ENCODE data around the gene SAMD4A.

The SAMD4A gene

DNA sequence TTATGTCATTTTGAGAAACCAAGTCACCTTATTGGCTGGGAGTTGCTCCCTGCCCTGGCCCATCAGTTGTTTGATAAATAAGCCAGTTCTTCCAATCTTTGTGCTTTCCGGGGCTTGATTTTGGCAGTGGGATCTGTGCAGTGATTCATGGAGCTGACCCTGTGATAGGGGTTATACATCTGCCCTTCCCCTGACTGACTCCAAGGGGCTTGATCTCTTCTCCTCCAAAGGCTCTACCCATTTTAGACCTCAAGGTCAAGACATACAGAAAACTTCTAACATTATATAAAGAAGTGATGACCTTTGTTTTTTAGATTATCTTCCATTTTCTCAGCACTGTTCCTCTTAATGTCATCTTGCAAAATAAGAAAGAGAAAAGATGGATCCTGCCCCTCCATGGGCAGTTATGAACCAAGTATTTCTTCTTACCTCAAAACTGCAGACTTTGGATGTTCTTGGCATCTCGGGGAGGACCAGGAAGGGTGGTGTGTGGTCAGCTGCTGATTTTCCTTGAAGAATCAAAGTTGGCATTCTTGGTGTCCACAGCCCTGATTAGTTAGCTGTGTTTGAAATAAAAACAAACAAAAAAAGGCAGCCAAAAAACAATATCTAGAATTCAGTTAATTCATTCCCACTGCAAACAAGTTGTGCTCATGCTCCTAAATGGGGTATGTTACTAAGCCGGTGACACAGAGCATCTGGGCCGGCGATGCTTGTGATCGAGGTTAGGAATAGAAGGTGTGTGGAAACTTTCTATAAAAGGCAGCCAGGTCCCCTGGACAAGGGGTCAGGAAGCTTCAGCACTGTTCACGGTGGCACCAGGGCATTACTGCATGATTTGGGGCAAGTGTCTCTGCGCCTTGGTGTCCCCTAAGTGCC lies 120.2 kb downstream of the SAMD4A start:
- DNase-seq: no peak

GRCh38 chr14:54687750-54688119 lies 120.8 kb downstream of the SAMD4A start:
- no peak for DNase-seq

- DNase-seq: no peak
Measured at GRCh38 chr14:54688229-54688628, 121.3 kb downstream of the SAMD4A start.

DNA sequence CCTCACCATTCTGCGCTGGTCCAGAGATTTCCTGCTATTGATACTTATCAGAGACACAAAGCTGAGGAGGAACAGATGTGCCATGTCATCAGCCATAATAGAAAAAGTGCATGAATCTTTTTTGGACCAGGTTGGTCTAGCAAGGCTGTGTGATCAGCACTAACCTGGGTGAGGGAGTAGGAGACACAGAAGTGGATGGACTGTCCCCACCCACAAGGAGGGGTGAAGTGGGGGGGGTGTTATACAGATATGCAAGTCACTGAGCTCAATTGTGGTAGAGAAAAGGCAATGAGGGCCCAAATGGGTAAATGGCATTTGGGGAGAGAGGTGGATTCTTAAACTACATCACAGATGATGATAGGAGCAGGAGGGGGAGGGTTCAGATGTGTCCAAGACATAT lies 123.0 kb downstream of the SAMD4A start:
- DNase-seq: no peak

DNA sequence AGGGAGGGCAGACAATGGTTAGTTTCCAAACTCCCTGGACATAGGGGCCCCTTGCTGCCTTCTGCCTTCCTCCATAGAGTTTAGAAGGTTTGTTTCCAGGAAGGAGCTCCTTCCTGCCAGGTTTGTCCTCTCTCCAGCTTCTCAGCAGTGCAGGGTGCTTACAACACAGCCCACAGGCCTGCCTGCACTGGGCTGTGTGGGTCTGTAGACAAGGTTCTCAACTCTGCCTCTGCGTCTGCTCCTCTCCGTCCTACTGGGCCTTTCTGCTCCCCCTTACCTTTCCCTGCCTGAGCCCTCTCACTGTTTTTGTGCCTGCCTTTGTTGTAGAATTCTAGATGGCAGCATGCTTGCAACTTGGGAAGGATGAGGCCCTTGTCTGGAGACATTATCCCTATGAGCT lies 124.0 kb downstream of the SAMD4A start:
- no peak for DNase-seq

DNA sequence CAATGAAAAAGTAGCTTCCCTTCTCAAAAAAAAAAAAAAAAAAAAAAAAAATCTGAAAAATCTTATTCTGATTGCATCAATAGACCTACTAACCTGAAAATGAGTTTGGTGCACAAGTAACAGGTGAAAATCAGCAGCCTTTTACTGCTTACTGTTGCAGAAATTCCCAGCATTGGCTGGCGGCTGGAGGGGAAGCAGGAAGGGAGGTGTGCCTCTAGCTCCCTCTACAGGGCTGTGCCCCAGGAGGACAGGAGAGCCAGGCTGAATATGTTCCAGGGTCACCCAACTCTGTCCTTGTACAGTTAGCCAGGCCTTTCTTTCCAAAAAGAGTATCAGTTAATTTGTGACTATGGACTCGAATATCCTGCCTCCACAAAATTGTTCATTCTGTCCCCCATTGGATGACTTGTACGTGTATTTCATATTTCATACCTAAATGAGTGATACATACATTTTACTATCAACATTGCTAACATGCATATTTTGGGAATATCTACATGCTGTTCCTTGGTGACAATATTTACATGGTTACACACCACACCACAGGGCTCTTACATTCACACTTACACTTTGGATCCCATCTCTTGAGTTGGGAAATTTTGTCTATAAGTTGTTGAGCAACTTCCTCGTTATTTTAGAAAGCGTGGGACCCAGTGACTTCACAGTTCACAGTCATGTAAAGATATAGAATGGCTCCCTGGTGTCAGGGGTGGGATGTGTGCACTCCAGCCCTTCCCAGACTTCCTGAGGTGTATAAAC lies 124.8 kb downstream of the SAMD4A start:
- no peak for DNase-seq

- no peak for DNase-seq
Measured at GRCh38 chr14:54692284-54692772, 125.4 kb downstream of the SAMD4A start.

GRCh38 chr14:54693761-54694160 lies 126.8 kb downstream of the SAMD4A start:
- DNase-seq: no peak

GRCh38 chr14:54695196-54695595 lies 128.3 kb downstream of the SAMD4A start:
- no peak for DNase-seq

GRCh38 chr14:54697001-54697400 lies 130.1 kb downstream of the SAMD4A start:
- no peak for DNase-seq

- no peak for DNase-seq
Measured at GRCh38 chr14:54697803-54698202, 130.9 kb downstream of the SAMD4A start.

- DNase-seq: no peak
Measured at GRCh38 chr14:54698501-54698900, 131.6 kb downstream of the SAMD4A start.

DNA sequence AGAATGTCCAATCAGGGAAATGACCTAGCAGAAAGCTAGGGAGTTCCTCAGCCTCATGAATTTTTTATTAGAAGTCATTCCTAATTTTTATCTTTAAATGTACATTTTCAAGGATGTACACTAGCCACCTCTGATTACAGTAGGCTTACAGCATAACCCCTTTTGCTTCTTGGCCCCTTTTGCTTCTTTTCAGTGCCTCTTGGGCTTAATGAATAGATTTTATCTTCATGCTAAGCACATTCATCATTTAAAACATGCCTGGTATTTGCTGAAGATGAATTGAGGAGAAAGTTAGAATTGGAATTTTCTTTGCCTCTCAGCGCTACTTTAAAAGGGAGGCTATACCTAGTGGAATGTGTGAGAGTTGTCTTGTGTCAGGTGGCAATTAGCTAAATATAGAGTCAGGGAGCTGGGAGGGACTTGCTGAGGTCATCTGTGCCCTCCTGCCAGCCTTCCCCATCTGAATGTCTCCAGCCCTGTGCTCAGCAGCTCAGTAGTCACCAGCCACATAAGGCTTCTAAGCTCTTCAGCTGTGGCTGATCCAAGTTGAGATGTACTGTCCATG lies 132.1 kb downstream of the SAMD4A start:
- DNase-seq: no peak

DNA sequence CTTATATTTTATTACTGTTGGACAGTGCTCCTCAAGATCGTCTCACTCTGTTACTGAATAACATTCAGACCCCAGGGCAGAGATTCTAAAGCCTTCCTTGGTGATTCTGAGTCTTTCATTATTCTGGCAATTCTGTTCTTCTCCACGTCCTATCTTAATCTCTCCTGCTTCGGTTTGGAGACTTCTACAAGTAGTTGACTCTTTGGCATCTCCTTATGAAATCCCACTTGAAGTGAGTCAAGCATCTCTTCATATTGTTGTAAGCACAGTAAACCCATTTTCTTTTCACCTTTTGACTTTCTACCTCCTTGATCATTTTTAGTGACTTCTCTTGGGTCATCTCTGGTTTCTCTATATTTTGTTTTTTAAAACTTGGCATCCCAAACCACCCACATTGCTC lies 132.8 kb downstream of the SAMD4A start:
- DNase-seq: no peak

- no peak for DNase-seq
Measured at GRCh38 chr14:54700717-54701116, 133.8 kb downstream of the SAMD4A start.

GRCh38 chr14:54702014-54702491 lies 135.1 kb downstream of the SAMD4A start:
- DNase-seq: no peak

GRCh38 chr14:54702492-54702891 lies 135.6 kb downstream of the SAMD4A start:
- DNase-seq: no peak

- DNase-seq: no peak
Measured at GRCh38 chr14:54703082-54703481, 136.2 kb downstream of the SAMD4A start.

- no peak for DNase-seq
Measured at GRCh38 chr14:54703724-54704123, 136.8 kb downstream of the SAMD4A start.

DNA sequence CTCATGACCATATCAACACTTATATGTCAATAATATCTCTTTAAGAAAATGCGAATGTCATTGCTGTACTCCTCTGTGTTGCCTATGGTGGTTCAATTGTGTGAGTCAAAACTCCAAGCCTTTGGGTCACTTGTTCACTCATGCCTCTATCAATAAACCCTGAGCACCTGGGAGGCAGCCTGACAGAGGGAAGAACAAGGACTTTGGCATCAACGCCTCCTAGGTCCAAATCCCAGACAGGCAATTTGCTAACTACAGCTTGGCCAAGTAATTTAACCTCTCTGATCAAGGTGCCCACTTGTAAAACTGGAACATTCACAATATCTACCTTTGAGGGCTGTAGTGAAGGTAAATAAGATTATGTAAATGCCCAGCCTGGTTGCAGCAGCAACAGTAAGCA lies 137.8 kb downstream of the SAMD4A start:
- DNase-seq: no peak

DNA sequence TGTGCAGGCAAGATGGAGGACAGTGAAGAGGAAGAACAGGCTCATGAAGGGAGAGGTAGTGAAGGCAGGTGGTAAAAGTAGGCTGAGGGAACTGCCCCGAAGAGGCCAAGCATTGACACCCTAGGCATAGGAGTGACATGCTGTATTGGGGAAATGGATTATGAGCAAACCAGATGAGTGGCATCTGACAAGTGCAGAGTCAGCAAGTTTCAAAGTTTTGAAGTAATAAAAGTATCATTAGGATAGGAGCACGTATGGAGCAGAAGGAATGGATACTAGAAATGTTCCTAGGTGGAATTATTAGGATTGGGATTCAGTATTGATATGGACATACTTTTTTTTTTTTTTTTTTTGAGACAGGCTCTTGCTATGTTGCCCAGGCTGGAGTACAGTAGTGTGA lies 139.8 kb downstream of the SAMD4A start:
- DNase-seq: no peak

- DNase-seq: no peak
Measured at GRCh38 chr14:54708161-54708560, 141.2 kb downstream of the SAMD4A start.

DNA sequence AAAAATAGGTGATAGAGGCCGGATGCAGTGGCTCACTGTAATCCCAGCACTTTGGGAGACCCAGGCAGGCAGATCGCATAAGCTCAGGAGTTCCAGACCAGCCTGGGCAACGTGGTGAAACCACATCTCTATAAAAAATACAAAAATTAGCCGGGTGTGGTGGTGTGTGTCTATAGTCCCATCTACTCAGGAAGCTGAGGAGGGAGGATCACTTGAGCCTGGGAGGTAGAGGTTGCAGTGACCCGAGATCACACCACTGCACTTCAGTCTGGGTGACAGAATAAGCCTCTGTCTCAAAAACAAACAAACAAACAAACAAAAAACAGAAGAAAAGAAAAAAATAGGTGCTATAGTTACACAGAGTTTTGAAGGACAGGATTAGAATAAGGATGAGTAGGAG lies 142.1 kb downstream of the SAMD4A start:
- no peak for DNase-seq

GRCh38 chr14:54709444-54709843 lies 142.5 kb downstream of the SAMD4A start:
- no peak for DNase-seq

Data from activated effector memory CD4-positive, alpha-beta T cell treated with Interleukin-2 at 50 U/mL for 16 hours (primary cell).